NCI-H774 (cell line): ENCODE measurements around the gene TSTD1.

Experiments
- DNase-seq: peaks from one replicate; lab custom pipeline; 2025; lab: John Stamatoyannopoulos, UW

TSTD1 gene

DNA sequence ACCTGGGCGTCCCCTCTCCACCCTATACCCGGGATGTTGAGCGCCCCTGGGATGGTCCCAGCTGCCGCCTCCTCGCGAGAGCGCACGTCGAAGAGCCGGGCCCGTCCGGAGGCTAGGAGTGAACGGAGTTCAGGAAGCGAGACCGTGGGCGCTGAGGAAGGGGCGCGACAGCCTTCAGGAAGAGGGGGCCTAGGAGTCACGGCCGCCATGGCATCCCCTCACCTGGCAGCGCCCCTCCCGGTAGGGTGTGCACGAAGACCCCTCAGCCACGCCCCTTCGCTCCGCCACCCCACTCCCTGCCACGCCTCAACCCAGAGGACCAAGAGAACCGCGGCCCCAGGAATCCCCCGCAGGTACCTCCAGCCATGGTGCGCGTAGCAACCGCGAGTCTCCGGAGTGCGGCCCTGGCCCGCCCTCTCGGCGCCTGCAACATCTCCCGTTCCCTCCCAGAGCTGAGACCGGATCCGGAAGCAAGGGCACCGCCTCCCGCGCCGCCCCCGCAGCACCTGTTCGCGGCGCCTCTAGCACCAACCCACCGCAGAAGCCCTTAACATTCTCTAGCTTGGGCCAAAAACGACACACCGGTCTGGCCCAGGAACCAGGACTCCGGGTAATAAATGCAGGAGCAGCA is at the start of gene TSTD1:
TSTD1 (minus strand) TSS at position 442 of the 631 bp plus-strand sequence; CDS start at position 367, 75 bp downstream.
- peak; percentile 78 for DNase-seq

GRCh38 chr1:161086457-161086856 is 47.7 kb upstream of the TSTD1 start:
- no peak for DNase-seq

DNA sequence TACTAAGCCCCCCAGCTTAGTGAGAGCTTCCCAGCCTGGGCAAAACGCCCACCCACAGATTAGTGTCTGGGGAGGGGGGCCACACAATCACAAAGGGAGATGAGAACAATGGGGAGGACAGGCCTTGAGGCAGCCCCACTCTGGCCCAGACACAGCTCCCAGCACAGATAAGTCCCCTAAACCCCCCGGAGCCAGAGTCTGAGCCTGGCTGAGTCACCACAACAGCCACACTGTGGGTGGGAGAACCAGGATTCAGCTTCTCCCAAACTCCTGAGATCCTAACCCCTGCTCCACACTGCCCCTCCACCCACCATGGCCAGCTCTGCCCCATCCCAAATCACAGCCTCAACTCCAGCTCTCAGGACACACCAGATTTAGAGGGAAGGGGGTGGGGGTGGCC is 46.4 kb upstream of the TSTD1 start:
- no peak for DNase-seq

DNA sequence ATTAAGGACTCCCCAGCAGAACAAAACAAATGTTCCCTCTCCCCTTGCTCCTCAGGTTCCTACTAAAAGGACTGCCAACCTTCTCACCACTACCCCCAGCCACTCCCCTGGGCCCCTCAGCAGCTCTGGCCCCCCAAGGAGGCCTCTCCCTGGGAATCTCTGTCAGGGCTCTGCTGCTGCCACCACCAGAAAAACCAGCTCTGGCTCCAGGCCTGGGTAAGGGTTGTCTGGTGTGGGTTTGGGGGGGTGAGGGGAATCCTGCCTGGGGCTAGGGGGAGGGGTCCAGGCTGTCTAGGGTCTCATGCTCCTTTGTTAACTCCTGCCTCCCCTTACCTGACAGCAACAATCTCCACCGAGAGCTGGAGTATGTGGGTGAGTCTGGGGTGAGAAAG is 45.8 kb upstream of the TSTD1 start:
- DNase-seq, result no peak

GRCh38 chr1:161083748-161084596 is 45.2 kb upstream of the TSTD1 start:
- no peak for DNase-seq

DNA sequence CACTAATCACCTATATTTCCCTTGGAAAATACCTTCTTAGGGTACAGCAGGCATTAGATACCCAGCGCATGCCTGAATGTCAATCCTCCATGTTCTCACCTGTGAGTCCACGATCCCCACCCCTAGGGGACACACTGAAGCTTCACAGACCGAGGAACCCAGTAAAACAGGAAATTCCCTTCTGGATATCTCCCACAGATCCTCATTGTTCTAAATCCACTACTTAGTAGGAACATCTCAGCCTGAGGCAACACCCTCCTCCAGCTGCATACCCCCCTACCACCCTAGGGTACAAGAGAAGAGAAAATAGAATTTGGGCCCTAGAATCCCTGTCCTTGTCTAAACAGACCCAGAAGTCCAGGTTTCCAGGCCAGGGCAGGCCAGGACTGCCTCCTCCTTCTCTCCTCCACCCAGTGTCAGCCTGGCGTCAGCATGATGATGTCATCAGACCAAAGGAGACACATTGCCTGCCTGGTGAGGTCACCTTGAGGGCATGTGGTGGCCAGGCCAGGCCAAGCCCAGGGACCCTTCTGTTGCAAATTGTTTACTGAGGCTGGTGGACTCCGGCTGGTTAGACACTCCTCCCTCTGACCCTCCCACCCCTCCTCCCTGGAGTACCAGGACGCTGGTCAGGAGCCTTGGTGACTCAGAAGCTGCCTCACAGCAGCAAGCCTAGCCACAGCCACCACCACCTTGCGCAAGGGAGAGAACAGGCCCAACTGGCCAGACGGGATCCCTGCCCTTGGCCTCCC is 44.4 kb upstream of the TSTD1 start:
- no peak for DNase-seq

DNA sequence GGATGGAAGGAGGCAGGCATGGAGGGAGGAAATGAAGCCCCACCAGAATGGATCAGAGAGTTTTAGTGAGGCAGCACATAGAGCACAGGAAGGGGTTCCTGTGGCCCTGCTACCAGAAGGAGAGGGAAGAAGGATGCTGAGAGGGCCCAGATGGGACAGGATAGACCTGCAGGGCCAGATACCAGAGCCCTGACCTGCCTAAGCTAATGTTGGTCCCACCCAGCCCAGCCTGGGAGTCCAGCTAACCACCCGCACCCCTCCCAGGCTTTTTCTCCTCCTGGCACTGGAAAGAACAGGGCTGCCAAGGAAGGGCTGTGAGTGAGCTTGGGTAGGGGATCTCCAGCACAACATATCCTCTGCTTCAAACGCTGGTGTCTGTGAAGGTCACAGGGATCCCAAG is 43.7 kb upstream of the TSTD1 start:
- DNase-seq, result no peak

- DNase-seq, result no peak
Observed at GRCh38 chr1:161081519-161081918, 42.8 kb upstream of the TSTD1 start.

GRCh38 chr1:161080441-161081405 is 42.0 kb upstream of the TSTD1 start:
- no peak for DNase-seq

GRCh38 chr1:161079436-161080110 is 40.8 kb upstream of the TSTD1 start:
- DNase-seq, result no peak

- DNase-seq, result no peak
Observed at GRCh38 chr1:161077426-161077825, 38.7 kb upstream of the TSTD1 start.

DNA sequence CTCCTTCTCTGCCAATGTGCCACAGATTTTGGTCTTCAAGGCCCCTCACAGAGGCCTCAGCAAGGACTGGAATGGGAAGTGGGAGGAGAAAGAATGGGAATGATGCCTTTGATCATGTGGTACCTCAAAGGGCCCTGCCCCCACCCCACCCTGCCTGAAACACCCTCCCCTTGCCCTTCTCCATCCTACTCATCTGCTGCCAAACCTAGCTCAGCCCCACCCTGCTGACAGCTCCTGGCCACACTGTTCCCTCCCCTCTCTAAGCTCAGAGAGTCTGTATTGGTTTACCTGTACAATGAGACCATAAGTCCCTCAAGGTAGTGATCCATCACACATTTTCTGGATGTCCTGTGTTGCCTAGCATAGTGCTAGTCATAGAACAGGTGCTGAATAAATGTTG is 37.6 kb upstream of the TSTD1 start:
- DNase-seq, result no peak

- DNase-seq, result no peak
Observed at GRCh38 chr1:161074676-161075368, 36.1 kb upstream of the TSTD1 start.

- no peak for DNase-seq
Observed at GRCh38 chr1:161073474-161074121, 34.8 kb upstream of the TSTD1 start.

DNA sequence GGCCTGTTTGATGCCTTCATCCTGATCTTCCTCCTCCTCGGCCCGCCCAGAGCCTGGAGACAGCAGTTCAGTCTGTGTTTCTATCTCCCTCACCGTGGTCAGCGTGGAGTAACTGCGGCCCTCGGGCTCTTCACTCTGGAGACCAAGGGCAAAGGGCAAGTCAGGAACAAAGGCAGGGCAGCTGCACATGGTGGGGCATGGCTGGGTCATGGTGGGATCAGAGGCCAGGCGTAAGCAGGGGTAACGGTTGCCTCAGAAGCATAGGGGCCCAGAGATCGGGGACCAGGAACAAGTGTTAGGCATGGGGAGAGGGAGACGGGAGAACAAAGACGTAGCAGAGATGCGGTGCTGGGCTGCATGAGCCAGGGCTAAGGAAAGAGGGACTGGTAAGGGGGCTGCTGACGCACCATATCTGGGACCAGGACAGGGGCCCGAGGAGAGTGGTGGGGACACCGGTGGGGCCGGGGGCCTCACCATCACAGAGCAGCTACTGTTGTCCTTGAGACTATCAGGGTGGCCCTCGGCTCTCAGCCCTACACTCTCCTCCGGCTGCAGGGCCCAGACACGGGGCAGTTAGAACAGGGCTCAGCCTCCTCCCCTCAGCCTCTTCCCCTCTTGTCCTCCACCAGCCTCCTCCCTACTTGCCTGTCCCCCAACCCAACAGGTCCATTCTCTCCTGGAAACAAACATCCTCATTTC is 34.1 kb upstream of the TSTD1 start:
- no peak for DNase-seq

DNA sequence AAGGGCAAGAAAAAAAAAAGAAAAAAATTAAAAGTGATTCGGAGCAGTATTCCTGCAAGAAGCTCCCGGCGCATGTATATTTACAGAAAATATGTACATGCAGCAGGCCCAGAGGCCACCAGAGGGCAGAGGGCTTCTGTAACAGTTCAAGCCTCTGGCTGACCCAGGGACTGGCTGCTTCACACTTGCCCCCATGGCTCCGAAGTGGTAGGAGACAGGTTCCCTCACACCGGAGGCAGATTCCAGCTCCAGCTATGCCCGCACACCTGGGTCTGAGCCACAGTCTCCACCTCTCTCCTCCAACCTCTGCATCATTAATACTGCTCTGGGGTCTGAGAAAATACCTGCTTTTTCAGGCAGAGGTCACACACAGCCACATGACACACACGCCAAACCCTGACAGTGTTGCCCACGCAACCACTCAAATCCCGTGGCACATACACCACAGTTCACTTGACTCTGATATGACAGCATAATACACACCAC is 33.2 kb upstream of the TSTD1 start:
- peak; percentile 7 for DNase-seq

DNA sequence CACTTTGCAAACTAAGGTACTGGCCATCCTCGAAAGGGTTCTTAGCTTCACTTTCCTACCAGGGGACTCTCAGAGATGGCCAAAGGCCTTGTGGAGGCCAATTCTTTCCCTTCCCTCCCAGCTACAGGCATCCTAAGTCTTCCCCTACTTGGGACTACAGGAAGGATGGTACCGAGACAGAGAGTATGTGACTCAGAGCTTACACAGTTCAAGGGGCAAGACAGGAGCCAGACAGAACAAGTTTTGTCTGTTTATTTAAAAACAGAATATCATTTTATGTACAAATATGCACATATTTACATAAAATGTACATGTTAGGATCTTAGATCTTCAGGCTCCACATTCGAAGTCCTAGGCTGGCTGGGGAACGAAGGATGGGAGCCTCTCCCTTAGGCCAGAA is 32.0 kb upstream of the TSTD1 start:
- no peak for DNase-seq

DNA sequence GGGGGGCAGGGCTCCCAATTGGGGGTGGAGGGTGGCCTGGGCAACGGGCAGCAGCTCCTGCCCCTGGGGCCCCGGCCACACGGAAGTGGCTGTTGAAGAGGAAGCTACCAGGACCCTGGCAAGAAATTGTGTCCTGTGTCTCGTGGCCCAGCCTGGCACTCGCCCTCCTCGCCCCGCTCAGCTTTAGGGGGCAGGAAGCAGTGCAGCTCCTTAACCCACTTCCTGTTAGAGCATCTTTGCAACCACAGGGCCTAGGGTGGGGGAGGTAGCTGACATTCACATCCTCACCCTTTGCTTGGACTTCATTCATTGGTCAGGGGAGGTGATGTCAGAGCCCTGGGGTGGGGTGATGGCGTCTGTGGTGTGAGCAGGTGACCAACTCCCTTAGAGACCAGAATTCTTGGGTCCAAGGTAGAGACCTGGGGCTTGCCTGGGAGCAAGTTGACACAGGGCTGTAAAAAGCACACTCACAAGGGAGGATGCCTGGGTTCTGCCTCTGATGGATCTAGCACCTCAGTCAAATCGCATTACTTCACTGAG is 31.0 kb upstream of the TSTD1 start, which contains the start of gene ARHGAP30:
ARHGAP30 (minus strand) TSS at position 161 of the 540 bp plus-strand sequence. CDS start 267 bp downstream, outside the sequence.
- DNase-seq, result no peak

DNA sequence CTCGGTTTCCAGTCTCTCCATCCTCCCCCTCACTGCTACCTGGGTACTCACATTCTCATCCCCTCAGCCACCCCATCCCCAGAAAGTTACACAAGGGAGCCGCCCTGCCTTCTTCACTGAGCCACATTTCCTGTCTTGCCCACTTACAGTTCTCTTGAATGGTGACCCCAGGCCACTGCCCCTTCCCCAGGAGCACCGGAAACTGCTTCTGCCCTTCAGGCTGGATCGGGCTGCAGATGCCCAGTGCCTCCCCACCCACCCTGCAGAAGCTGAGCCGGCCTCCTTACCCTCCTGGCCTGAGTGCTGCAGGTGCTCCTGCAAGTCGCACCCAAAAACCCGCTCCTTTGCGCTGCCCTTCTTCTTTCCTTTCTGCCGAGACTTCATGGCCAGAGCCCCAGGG is 30.5 kb upstream of the TSTD1 start:
- no peak for DNase-seq
